NCI-H1930 (cell line): ENCODE measurements around the gene HERC5.
"Not testable (repeated sequence)": the region's sequence is repeated elsewhere in the genome, so short reads cannot be mapped to it uniquely, and the experiment has no call there.

Source experiments
- DNase-seq, 2 experiments: peaks; one replicate each; lab custom pipeline; 2025; lab: John Stamatoyannopoulos, UW

The HERC5 gene

GRCh38 chr4:88448211-88448765 lies 8.6 kb upstream of the HERC5 start:
- not testable (repeated sequence) for DNase-seq

GRCh38 chr4:88448889-88449288 lies 8.0 kb upstream of the HERC5 start:
- DNase-seq: no peak

GRCh38 chr4:88449290-88449689 lies 7.6 kb upstream of the HERC5 start:
- DNase-seq: no peak

- DNase-seq: no peak
These were observed 5.7 kb upstream of the HERC5 start for GRCh38 chr4:88451205-88451604.

- no peak for DNase-seq
These were observed 4.0 kb upstream of the HERC5 start for GRCh38 chr4:88452912-88453311.

GRCh38 chr4:88457307-88458103 lies 586 bp downstream of the HERC5 start:
- peak in 1 of 2 experiments; percentile 12 for DNase-seq

- no peak for DNase-seq
These were observed 1.3 kb downstream of the HERC5 start for GRCh38 chr4:88458104-88458740.

GRCh38 chr4:88465653-88466192 lies 8.8 kb downstream of the HERC5 start:
- no peak for DNase-seq

GRCh38 chr4:88467392-88467791 lies 10.5 kb downstream of the HERC5 start:
- DNase-seq: no peak

- DNase-seq: no peak
These were observed 20.4 kb downstream of the HERC5 start for GRCh38 chr4:88477229-88477860.

- DNase-seq: no peak
These were observed 21.3 kb downstream of the HERC5 start for GRCh38 chr4:88478247-88478646.

- DNase-seq: no peak
These were observed 24.6 kb downstream of the HERC5 start for GRCh38 chr4:88481537-88481936.

GRCh38 chr4:88489100-88489761 lies 32.3 kb downstream of the HERC5 start:
- no peak for DNase-seq

- no peak for DNase-seq
These were observed 41.0 kb downstream of the HERC5 start for GRCh38 chr4:88497859-88498409.

- DNase-seq: no peak
These were observed 46.4 kb downstream of the HERC5 start for GRCh38 chr4:88503344-88503743.

GRCh38 chr4:88511236-88511635 lies 54.3 kb downstream of the HERC5 start:
- DNase-seq: no peak

- peak in 1 of 2 experiments; percentile 10 for DNase-seq
These were observed 57.9 kb downstream of the HERC5 start for GRCh38 chr4:88514557-88515511.

GRCh38 chr4:88516746-88517145 lies 59.8 kb downstream of the HERC5 start:
- no peak for DNase-seq

GRCh38 chr4:88517825-88518224 lies 60.9 kb downstream of the HERC5 start:
- no peak for DNase-seq

- no peak for DNase-seq
These were observed 62.0 kb downstream of the HERC5 start for GRCh38 chr4:88518911-88519310.
